Measurements from ENCODE around the gene SEC24D. TPM values are rescaled to one million over a fixed set of nuclear protein-coding genes. Genes with fewer than 3 reads are reported as not detected.

Gene SEC24D
- total and polyA plus RNA-seq, 2 experiments from 2014 or later = 37.6 to 94.8 TPM

GRCh38 chr4:118752551-118752950, 83.4 kb downstream of the SEC24D start:
- peaks cover 24% of the 10 kb centered on the region; the same call in 1 of the 2 replicates for H3K36me3 ChIP-seq (ENCODE audit: insufficient read depth)
- Mint-ChIP-seq H3K9me3 (no peaks in the 10 kb centered on the region), H3K4me3 (no peak overlapping the region), H3K4me1 (peaks cover 20% of the 10 kb centered on the region; the same call in 2 of the 3 replicates), H3K27ac (no peak overlapping the region; the same call in 1 of the 2 replicates), H3K27me3 (ENCODE audit: insufficient read depth, low read depth, poor library complexity) (no peaks in the 10 kb centered on the region), H3K36me3 (ENCODE audit: low read depth) (peaks cover 21% of the 10 kb centered on the region)
- no peaks in the 10 kb centered on the region; the same call in none of the 2 replicates for H3F3A ChIP-seq (replicated peaks; ENCODE audit: low read depth)
- DNase-seq (ENCODE audit: low spot score) (no peak), ATAC-seq (no peak)
- no peak overlapping the region for H3K4me2 ChIP-seq
- no peak overlapping the region for H3K27ac ChIP-seq (ENCODE audit: low read depth)
- no peaks in the 10 kb centered on the region for H3K79me2 ChIP-seq (replicated peaks; ENCODE audit: insufficient read depth)
- TF ChIP-seq EZH2 (IDR thresholded peaks at IDR 0.05; ENCODE audit: low read depth, unreplicated experiment) = no peak
- no peak for TF ChIP-seq NANOG (IDR thresholded peaks at IDR 0.05; ENCODE audit: borderline replicate concordance)
- no peak for TF ChIP-seq ETS1 (IDR thresholded peaks at IDR 0.05)
- TF ChIP-seq EZH2phosphoT487 (IDR thresholded peaks at IDR 0.05; ENCODE audit: unreplicated experiment) = no peak
- no peak for TF ChIP-seq CTCF (conservative IDR thresholded peaks at IDR 0.05; ENCODE audit: low read depth in 2 of 2)
- TF ChIP-seq ZNF331 (CRISPR knock-in tag; IDR thresholded peaks at IDR 0.05; ENCODE audit: low read depth) = no peak
- no peak for TF ChIP-seq JUNB (IDR thresholded peaks at IDR 0.05; ENCODE audit: unreplicated experiment)
- no peak for TF ChIP-seq ZNF462 (CRISPR knock-in tag; IDR thresholded peaks at IDR 0.05)
- no peak for TF ChIP-seq CREB1 (CRISPR knock-in tag; IDR thresholded peaks at IDR 0.05; ENCODE audit: low read depth)
- no peak for TF ChIP-seq STAT1 (IDR thresholded peaks at IDR 0.05; ENCODE audit: unreplicated experiment)
- H3K9me2 ChIP-seq (ENCODE audit: insufficient read depth) = no peaks in the 10 kb centered on the region
- H3K27me3 ChIP-seq (ENCODE audit: insufficient read depth) = no peaks in the 10 kb centered on the region
- no peak overlapping the region for H3K4me3 ChIP-seq
- no peaks in the 10 kb centered on the region for H4K20me1 ChIP-seq (replicated peaks; ENCODE audit: insufficient read depth)
- H2AFZ ChIP-seq = no peak overlapping the region
- H3K4me1 ChIP-seq (ENCODE audit: insufficient read depth) = peaks cover 10% of the 10 kb centered on the region
